Bone marrow (tissue), 2 donors: ENCODE results near the gene CCDC136.

Source experiments
- DNase-seq, 2 donors: peaks; one replicate each; lab custom pipeline; 2025; lab: John Stamatoyannopoulos, UW

Gene CCDC136

GRCh38 chr7:128791121-128791971 is at the start of gene CCDC136:
CCDC136 (plus strand) TSS chr7:128791968; CDS start chr7:128792412, 444 bp downstream.
- peak in 1 of 2 donors; percentile 26 for DNase-seq

GRCh38 chr7:128742206-128742605 is 49.6 kb upstream of the CCDC136 start:
- no peak for DNase-seq

GRCh38 chr7:128743112-128743772 is 48.5 kb upstream of the CCDC136 start:
- DNase-seq: no peak

GRCh38 chr7:128744366-128744905 is 47.3 kb upstream of the CCDC136 start:
- DNase-seq: no peak

GRCh38 chr7:128745706-128746105 is 46.1 kb upstream of the CCDC136 start:
- DNase-seq: no peak

GRCh38 chr7:128747327-128748079 is 44.3 kb upstream of the CCDC136 start:
- DNase-seq: no peak

- DNase-seq: no peak
These were observed 39.5 kb upstream of the CCDC136 start for GRCh38 chr7:128752251-128752650.

- DNase-seq: no peak
These were observed 36.5 kb upstream of the CCDC136 start for GRCh38 chr7:128755075-128755818.

GRCh38 chr7:128755819-128756476 is 35.8 kb upstream of the CCDC136 start:
- DNase-seq: no peak

GRCh38 chr7:128757203-128757602 is 34.6 kb upstream of the CCDC136 start:
- DNase-seq: no peak

GRCh38 chr7:128758553-128758952 is 33.2 kb upstream of the CCDC136 start:
- no peak for DNase-seq

- DNase-seq: no peak
These were observed 32.5 kb upstream of the CCDC136 start for GRCh38 chr7:128759242-128759641.

GRCh38 chr7:128763541-128763940 is 28.2 kb upstream of the CCDC136 start:
- DNase-seq: no peak

- no peak for DNase-seq
These were observed 24.2 kb upstream of the CCDC136 start for GRCh38 chr7:128767475-128768110.

- no peak for DNase-seq
These were observed 21.5 kb upstream of the CCDC136 start for GRCh38 chr7:128770233-128770632.

- DNase-seq: no peak
These were observed 18.2 kb upstream of the CCDC136 start for GRCh38 chr7:128773604-128774003.

- DNase-seq: no peak
These were observed 17.6 kb upstream of the CCDC136 start for GRCh38 chr7:128774029-128774689.

- no peak for DNase-seq
These were observed 16.8 kb upstream of the CCDC136 start for GRCh38 chr7:128774921-128775320.

GRCh38 chr7:128775744-128776474 is 15.9 kb upstream of the CCDC136 start, which contains the start of gene OPN1SW:
OPN1SW (minus strand) TSS chr7:128775794; CDS start chr7:128775781, 13 bp downstream.
- DNase-seq: no peak
